DMS 273 (cell line): ENCODE results near the gene FERD3L.

Experiments
- DNase-seq: peaks from one replicate; lab custom pipeline; 2025; ENCODE audit not compliant: unreplicated experiment; lab: John Stamatoyannopoulos, UW

FERD3L gene

GRCh38 chr7:19101472-19101871, 43.7 kb downstream of the FERD3L start:
- no peak for DNase-seq

- no peak for DNase-seq
These were observed 45.3 kb downstream of the FERD3L start for GRCh38 chr7:19099924-19100323.

GRCh38 chr7:19099194-19099593, 46.0 kb downstream of the FERD3L start:
- no peak for DNase-seq

GRCh38 chr7:19098510-19098909, 46.7 kb downstream of the FERD3L start:
- no peak for DNase-seq

- DNase-seq: no peak
These were observed 47.8 kb downstream of the FERD3L start for GRCh38 chr7:19097165-19098055.

GRCh38 chr7:19095353-19095860, 49.8 kb downstream of the FERD3L start:
- no peak for DNase-seq
